ENCODE results near the gene ZNF81.
"Not testable (repeated sequence)": the region's sequence is repeated elsewhere in the genome, so short reads cannot be mapped to it uniquely, and the experiment has no call there.

Gene ZNF81

GRCh38 chrX:47956016-47956415 is 119.3 kb downstream of the ZNF81 start:
- Histone ChIP-seq H4K20me1 (no peaks in the 10 kb centered on the region), H3K4me3 (no peak overlapping the region), H3K9me3 (peaks cover 18% of the 10 kb centered on the region), H3K4me2 (no peak overlapping the region), H3K9ac (no peak overlapping the region), H3K27ac (no peak overlapping the region), H3K36me3 (no peaks in the 10 kb centered on the region), H3K4me1 (no peaks in the 10 kb centered on the region), H3K27me3 (peaks cover 46% of the 10 kb centered on the region)
- TF ChIP-seq Cebpa-rat (IDR thresholded peaks at IDR 0.05): no peak

GRCh38 chrX:47958206-47958605 is 121.5 kb downstream of the ZNF81 start:
- H3K4me3 ChIP-seq, H3K4me2 ChIP-seq, H3K27ac ChIP-seq, H3K9ac ChIP-seq, H4K20me1 ChIP-seq, H3K9me3 ChIP-seq, H3K36me3 ChIP-seq, H3K4me1 ChIP-seq: not testable (repeated sequence)
- peaks cover 46% of the 10 kb centered on the region for H3K27me3 ChIP-seq

GRCh38 chrX:47958761-47959342 is 122.2 kb downstream of the ZNF81 start:
- H3K9ac ChIP-seq: no peak overlapping the region
- H4K20me1 ChIP-seq: no peaks in the 10 kb centered on the region
- H3K4me2 ChIP-seq: no peak overlapping the region
- H3K4me3 ChIP-seq: no peak overlapping the region
- no peak overlapping the region for H3K27ac ChIP-seq
- no peaks in the 10 kb centered on the region for H3K4me1 ChIP-seq
- peaks cover 46% of the 10 kb centered on the region for H3K27me3 ChIP-seq
- peaks cover 6% of the 10 kb centered on the region; the same call in 1 of the 2 replicates for H3K9me3 ChIP-seq
- H3K36me3 ChIP-seq: no peaks in the 10 kb centered on the region
- TF ChIP-seq Cebpa-rat (IDR thresholded peaks at IDR 0.05): no peak

GRCh38 chrX:47960406-47960805 is 123.7 kb downstream of the ZNF81 start:
- H3K9me3 ChIP-seq: peaks cover 21% of the 10 kb centered on the region
- no peak for TF ChIP-seq Cebpa-rat (IDR thresholded peaks at IDR 0.05)
- no peak overlapping the region for H3K9ac ChIP-seq
- H3K27ac ChIP-seq: no peak overlapping the region
- H3K36me3 ChIP-seq: no peaks in the 10 kb centered on the region
- H3K4me2 ChIP-seq: no peak overlapping the region
- peaks cover 48% of the 10 kb centered on the region for H3K27me3 ChIP-seq
- H3K4me3 ChIP-seq: no peak overlapping the region
- H4K20me1 ChIP-seq: no peaks in the 10 kb centered on the region
- no peaks in the 10 kb centered on the region for H3K4me1 ChIP-seq

- Histone ChIP-seq H3K9me3 (peaks cover 27% of the 10 kb centered on the region), H3K27me3 (peaks cover 41% of the 10 kb centered on the region)
- H4K20me1 ChIP-seq, H3K4me1 ChIP-seq, H3K27ac ChIP-seq, H3K4me2 ChIP-seq, H3K9ac ChIP-seq, H3K4me3 ChIP-seq, H3K36me3 ChIP-seq: not testable (repeated sequence)
These were observed 125.1 kb downstream of the ZNF81 start for GRCh38 chrX:47961830-47962229.

GRCh38 chrX:47965526-47965925 is 128.8 kb downstream of the ZNF81 start:
- H3K9ac ChIP-seq, H3K27ac ChIP-seq, H4K20me1 ChIP-seq, H3K36me3 ChIP-seq, H3K4me1 ChIP-seq, H3K4me2 ChIP-seq, H3K4me3 ChIP-seq: not testable (repeated sequence)
- Histone ChIP-seq H3K9me3 (peaks cover 53% of the 10 kb centered on the region), H3K27me3 (peaks cover 18% of the 10 kb centered on the region; the same call in 1 of the 2 replicates)

All from BLaER1 (cell line).